WERI-Rb-1 (cell line): Measurements from ENCODE around the gene SLC22A1.
"Not testable (repeated sequence)": the region's sequence is repeated elsewhere in the genome, so short reads cannot be mapped to it uniquely, and the experiment has no call there.

Source experiments
- DNase-seq: peaks from one replicate; pipeline ENCODE4 v3.0.0-alpha.2; 2020
- H3K27ac ChIP-seq: fragments of 250-450 bp; sonication (Bioruptor Pico); 2 replicates; pipeline ENCODE4 v1.5.1; 2020; ENCODE audit warnings: mild to moderate bottlenecking, moderate library complexity
- H3K27me3 ChIP-seq: fragments of 250-450 bp; sonication (Bioruptor Pico); 2 replicates; pipeline ENCODE4 v1.5.1; 2021; ENCODE audit warnings: mild to moderate bottlenecking, low read depth, moderate library complexity; ENCODE audit not compliant: insufficient read depth, severe bottlenecking
- H3K36me3 ChIP-seq: fragments of 250-450 bp; sonication (Bioruptor Pico); 2 replicates; pipeline ENCODE4 v1.5.1; 2020; ENCODE audit warnings: mild to moderate bottlenecking, moderate library complexity
- H3K4me3 ChIP-seq: 2 replicates; pipeline ENCODE4 v1.5.1; 2011; ENCODE audit warnings: low read depth, mild to moderate bottlenecking, control low read depth, low read length
- H3K9me3 ChIP-seq: fragments of 250-450 bp; sonication (Bioruptor Pico); 2 replicates; pipeline ENCODE4 v1.5.1; 2021; ENCODE audit warnings: mild to moderate bottlenecking, moderate library complexity; ENCODE audit not compliant: severe bottlenecking
- CTCF ChIP-seq: IDR thresholded peaks from 2 replicates; pipeline ENCODE4 v1.5.1; 2011; ENCODE audit warnings: low read depth, mild to moderate bottlenecking, control low read depth, inconsistent platforms, low read length

SLC22A1 gene

DNA sequence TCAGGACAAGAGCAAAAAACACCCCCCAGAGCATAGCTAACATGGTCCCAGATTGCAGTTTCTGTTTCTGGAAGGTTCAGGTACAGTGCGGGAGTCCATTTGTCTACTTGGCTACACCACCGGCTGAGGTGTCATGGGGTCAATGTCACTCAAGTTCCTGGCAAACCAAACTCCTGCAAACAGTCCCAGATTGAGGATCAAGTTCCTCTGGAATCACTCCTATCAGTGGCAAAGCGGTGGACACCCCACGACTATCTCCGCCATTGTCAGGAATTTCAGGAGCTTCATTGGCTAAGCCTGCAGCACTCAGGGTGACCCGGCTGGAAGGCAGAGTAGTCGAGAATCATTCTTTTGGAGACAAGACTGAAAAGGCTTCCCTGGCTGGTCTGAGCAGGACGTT, 41.8 kb downstream of the SLC22A1 start:
- Histone ChIP-seq H3K27me3 (peaks cover 55% of the 10 kb centered on the region), H3K4me3 (no peak overlapping the region), H3K36me3 (no peaks in the 10 kb centered on the region), H3K27ac (no peak overlapping the region), H3K9me3 (no peaks in the 10 kb centered on the region)
- no peak for DNase-seq
- TF ChIP-seq CTCF: no peak

GRCh38 chr6:160163912-160164311, 42.3 kb downstream of the SLC22A1 start:
- no peak for TF ChIP-seq CTCF
- H3K4me3 ChIP-seq: no peak overlapping the region
- DNase-seq: no peak
- no peaks in the 10 kb centered on the region for H3K9me3 ChIP-seq
- peaks cover 53% of the 10 kb centered on the region for H3K27me3 ChIP-seq
- H3K36me3 ChIP-seq: no peaks in the 10 kb centered on the region
- no peak overlapping the region for H3K27ac ChIP-seq

GRCh38 chr6:160165928-160166327, 44.3 kb downstream of the SLC22A1 start:
- H3K36me3 ChIP-seq, H3K4me3 ChIP-seq, H3K9me3 ChIP-seq, H3K27ac ChIP-seq, DNase-seq: not testable (repeated sequence)
- H3K27me3 ChIP-seq: peaks cover 60% of the 10 kb centered on the region

- no peak for DNase-seq
- no peak for TF ChIP-seq CTCF
- no peaks in the 10 kb centered on the region for H3K36me3 ChIP-seq
Measured at GRCh38 chr6:160167604-160168399, 46.2 kb downstream of the SLC22A1 start.

GRCh38 chr6:160170018-160170680, 48.5 kb downstream of the SLC22A1 start:
- peaks cover 75% of the 10 kb centered on the region for H3K27me3 ChIP-seq
- H3K27ac ChIP-seq: no peak overlapping the region
- no peak overlapping the region for H3K4me3 ChIP-seq
- DNase-seq: no peak
- H3K9me3 ChIP-seq: no peaks in the 10 kb centered on the region
- no peaks in the 10 kb centered on the region for H3K36me3 ChIP-seq
- TF ChIP-seq CTCF: no peak

More at GRCh38 chr6:160167604-160168399, 46.2 kb downstream of the SLC22A1 start:
- Histone ChIP-seq H3K27me3 (peaks cover 64% of the 10 kb centered on the region), H3K4me3 (no peak overlapping the region), H3K27ac (no peak overlapping the region), H3K9me3 (no peaks in the 10 kb centered on the region)

GRCh38 chr6:160172704-160173103, 51.1 kb downstream of the SLC22A1 start:
- TF ChIP-seq CTCF: no peak
- H3K9me3 ChIP-seq: no peaks in the 10 kb centered on the region
- no peak overlapping the region for H3K4me3 ChIP-seq
- peaks cover 80% of the 10 kb centered on the region for H3K27me3 ChIP-seq
- no peak for DNase-seq
- H3K27ac ChIP-seq: no peak overlapping the region
- no peaks in the 10 kb centered on the region for H3K36me3 ChIP-seq
